Keratinocyte (primary cell): ENCODE results near the gene KRT77.

Source experiments
- EZH2 ChIP-seq: IDR thresholded peaks from one replicate; pipeline ENCODE4 v1.6.1; 2012; ENCODE audit warnings: inconsistent platforms, mild to moderate bottlenecking, low read length, moderate library complexity
- TF ChIP-seq, protein P1 (sequence below), 3 experiments: IDR thresholded peaks in 1 of 3; conservative IDR thresholded peaks in 1 of 3; optimal IDR thresholded peaks in 1 of 3; 2 replicates in 2 of 3; 3 replicates in 1 of 3; pipeline versions ENCODE3 to v1.5.1; 2011; ENCODE audit warnings: low read length in 3 of 3, mild to moderate bottlenecking in 3 of 3, moderate library complexity in 2 of 3, control low read depth in 1 of 3, inconsistent platforms in 1 of 3; ENCODE audit not compliant: insufficient read depth in 2 of 3; ENCODE audit errors: extremely low read depth in 1 of 3

DNA sequence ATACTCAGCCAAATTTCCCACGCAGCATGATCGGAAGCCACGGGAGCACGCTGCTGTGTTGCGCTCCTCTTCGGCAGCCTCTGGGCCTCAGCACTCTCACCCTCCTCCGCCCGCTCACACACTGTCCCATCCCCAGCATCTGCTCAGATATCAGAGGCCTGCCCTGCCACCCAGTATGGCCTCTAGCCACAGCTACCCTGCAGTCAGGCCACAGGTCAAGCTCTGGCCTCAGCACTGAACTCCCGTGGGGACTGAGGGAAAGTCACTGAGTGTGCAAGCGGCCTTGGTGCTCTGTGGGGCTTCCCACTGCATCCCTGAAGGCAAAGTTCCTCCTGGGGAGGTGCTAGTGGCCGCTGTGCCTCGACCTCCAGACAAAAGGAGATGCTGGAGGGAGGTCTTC is 2.0 kb downstream of the KRT77 start:
- TF ChIP-seq, protein P1, sequence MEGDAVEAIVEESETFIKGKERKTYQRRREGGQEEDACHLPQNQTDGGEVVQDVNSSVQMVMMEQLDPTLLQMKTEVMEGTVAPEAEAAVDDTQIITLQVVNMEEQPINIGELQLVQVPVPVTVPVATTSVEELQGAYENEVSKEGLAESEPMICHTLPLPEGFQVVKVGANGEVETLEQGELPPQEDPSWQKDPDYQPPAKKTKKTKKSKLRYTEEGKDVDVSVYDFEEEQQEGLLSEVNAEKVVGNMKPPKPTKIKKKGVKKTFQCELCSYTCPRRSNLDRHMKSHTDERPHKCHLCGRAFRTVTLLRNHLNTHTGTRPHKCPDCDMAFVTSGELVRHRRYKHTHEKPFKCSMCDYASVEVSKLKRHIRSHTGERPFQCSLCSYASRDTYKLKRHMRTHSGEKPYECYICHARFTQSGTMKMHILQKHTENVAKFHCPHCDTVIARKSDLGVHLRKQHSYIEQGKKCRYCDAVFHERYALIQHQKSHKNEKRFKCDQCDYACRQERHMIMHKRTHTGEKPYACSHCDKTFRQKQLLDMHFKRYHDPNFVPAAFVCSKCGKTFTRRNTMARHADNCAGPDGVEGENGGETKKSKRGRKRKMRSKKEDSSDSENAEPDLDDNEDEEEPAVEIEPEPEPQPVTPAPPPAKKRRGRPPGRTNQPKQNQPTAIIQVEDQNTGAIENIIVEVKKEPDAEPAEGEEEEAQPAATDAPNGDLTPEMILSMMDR (optimal IDR thresholded peaks at IDR 0.05 in 1 of 3, IDR thresholded peaks at IDR 0.05 in 1 of 3, conservative IDR thresholded peaks at IDR 0.05 in 1 of 3; ENCODE audit: extremely low read depth in 1 of 3, insufficient read depth in 2 of 3, low read length in 3 of 3), result no peak
- no peak for TF ChIP-seq EZH2
